HG02623 (cell line): ENCODE results near the gene LRRN2.
"Not testable (repeated sequence)": the region's sequence is repeated elsewhere in the genome, so short reads cannot be mapped to it uniquely, and the experiment has no call there.

ENCODE experiments used
- ATAC-seq: cut with Tn5 transposase; IDR thresholded peaks from one replicate; pipeline ENCODE4 v1.9.1; 2021; ENCODE audit warnings: moderate library complexity; ENCODE audit not compliant: unreplicated experiment

LRRN2 gene

GRCh38 chr1:204633665-204634064 is 51.9 kb downstream of the LRRN2 start:
- no peak for ATAC-seq

DNA sequence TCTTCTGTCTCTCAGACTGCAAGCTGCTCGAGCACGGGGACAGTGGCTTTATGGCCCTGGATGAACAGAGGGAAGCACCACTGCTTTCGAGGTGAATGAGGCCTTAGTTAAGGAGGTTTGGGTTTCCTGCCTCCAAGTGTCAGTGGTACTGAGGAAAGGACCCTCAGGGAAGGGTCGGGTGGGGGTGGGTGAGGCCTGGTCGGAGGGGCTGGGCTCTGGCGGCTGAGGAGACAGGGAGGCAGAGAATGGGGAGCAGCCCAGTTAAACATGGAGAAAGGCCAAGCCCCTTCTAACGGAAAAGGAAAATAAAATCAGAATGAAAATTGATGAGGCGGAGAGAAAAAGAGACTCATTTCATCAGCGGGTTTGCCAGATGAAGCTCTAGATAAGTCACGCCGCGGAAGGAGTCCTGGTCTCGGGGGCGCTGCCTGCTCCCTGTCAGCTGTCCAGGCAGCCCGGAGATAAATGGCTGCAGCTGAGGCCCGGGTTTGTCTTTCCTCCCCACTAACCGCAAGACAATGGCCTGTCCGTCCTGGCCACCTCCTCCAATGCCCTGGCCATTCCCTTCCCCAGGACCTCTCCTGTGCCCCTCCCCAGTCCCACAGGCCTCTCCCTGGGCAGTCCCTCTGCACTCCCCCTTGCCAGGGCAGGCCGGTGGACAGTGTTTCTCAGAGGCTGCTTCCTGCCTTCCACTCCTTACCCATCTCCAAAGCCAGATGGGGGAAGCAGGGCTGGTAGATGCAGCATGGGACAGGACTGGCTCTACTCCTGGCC is 55.2 kb downstream of the LRRN2 start:
- ATAC-seq = no peak

GRCh38 chr1:204629459-204629858 is 56.1 kb downstream of the LRRN2 start:
- ATAC-seq = not testable (repeated sequence)

DNA sequence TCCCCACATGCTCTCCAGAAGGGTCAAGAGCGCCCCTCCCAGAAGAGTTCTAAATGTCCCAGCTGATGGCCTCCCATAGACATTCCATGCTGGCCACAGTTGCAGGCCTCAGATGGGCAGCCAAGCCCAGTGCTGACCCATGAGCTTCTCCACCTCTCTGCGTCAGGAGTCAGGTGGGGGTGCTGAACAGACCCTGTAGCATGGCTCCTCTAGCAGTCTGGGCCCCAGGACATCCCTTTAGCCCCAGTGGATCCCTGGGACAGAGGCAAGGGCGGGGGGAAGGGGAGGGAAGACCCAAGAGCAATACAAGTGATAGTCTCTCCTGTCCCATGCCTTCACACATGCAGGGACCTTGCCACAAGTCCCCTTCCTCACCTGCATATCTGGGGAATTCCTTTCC is 56.7 kb downstream of the LRRN2 start:
- no peak for ATAC-seq

DNA sequence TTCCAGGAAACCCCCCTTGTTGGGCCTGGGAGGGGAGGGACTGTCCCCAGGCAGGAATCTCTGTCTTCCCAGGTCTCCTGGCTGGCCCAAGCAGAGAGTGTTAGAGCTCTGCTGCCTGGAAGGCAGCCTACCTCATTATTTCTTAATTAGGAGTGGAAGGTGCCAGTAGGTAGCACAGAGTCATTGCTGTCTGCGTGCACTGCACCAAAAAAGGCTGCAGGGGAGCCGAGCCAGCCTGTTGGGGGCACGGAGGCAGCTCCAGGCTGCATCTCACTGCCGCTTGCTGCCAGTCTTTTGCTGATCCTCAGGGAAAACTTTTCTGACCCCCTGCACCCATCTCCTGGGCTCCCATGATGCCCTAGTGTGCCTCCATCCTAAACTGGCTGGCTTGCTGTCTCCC is 58.1 kb downstream of the LRRN2 start:
- ATAC-seq = no peak

- ATAC-seq = no peak
Measured at GRCh38 chr1:204626381-204626780, 59.2 kb downstream of the LRRN2 start.

- ATAC-seq = no peak
Measured at GRCh38 chr1:204624631-204625216, 60.8 kb downstream of the LRRN2 start.

DNA sequence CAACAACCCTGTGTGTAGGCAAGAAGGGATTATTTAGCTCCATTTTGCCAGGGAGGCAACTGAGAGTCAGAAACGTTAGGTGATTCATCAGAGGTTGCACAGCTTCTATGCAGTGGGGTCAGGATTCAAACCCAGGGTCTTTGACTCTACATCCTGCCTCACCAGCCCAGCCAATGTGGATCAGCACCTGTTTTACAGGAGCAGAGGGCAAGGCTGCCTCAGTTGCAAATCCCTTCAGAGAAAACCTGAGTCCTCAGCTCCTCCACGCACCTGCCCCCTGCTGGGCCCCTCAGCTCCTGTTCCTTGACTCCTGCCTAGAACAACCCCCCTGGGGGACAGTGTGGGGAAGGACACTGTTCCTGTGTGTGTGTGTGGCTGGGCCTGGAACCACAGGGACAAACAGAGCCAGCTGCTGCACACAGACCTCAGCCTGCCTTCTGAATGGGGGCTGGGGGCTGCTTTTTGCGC is 61.6 kb downstream of the LRRN2 start:
- ATAC-seq = no peak

GRCh38 chr1:204623365-204623893 is 62.1 kb downstream of the LRRN2 start:
- no peak for ATAC-seq

GRCh38 chr1:204621996-204622395 is 63.5 kb downstream of the LRRN2 start:
- no peak for ATAC-seq

- no peak for ATAC-seq
Measured at GRCh38 chr1:204621396-204621795, 64.1 kb downstream of the LRRN2 start.

DNA sequence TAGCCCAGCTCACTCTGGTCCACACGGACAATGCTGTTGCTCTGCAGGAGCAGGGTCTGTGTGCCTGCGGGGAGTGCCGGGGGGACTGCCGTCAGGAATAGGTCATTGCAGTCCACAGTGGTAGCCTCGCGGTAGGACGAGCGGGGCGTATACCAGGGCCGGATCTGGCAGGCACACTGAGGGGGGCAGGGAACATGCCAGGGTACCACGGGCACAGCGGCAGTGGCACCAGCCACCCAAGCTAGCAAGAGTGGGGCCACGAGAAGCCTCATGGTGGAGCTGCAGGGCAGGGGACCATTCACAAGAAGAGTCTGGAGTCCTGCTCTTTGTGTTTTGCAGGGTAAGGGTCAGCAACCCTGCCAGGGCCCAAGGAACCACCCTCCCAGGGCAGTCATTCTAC is 65.8 kb downstream of the LRRN2 start:
- no peak for ATAC-seq

- no peak for ATAC-seq
Measured at GRCh38 chr1:204618148-204618760, 67.3 kb downstream of the LRRN2 start.

DNA sequence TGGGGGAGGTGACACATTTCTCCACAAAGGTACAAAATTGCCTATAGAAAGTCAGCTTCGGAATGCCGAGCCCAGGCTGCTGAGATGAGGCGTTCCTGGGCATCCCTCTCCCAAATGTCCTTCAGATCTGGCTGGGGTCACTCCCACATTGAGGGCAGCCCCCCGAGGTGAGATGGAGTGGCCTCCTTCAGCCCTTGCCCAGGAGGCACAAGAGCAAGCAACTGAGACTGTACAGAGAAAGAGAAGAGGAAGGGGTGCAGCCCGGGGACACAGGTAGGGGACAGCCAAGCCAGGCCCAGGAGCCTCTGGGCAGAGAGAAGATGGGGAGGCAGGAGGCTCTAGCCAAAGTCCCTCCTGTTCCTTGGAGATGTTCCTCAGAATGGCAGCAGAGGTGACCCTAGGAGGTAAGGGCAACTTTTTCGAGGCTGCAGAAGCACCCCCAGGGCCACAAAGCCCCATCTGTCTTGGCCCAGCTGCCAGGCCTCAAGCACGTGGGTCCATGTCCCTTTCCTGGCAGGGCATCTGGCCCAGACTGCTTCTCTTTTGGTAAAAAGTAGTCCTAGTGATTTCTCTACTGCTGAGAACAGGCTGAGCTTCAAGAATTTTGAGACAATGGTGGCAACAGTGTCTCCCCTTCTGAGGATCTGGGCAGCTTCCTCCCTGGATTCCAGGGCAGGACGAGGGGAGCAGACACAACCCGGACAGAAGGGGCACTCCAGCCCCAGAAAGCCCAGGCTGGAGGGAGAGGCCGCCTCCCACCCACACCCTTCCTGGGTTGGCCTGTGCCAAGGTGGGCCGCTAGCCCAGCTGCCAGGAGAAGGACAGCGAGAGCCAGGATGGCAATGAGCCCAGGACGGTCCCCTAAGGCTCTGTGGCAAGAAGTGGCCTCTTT is 68.0 kb downstream of the LRRN2 start:
- ATAC-seq = no peak

DNA sequence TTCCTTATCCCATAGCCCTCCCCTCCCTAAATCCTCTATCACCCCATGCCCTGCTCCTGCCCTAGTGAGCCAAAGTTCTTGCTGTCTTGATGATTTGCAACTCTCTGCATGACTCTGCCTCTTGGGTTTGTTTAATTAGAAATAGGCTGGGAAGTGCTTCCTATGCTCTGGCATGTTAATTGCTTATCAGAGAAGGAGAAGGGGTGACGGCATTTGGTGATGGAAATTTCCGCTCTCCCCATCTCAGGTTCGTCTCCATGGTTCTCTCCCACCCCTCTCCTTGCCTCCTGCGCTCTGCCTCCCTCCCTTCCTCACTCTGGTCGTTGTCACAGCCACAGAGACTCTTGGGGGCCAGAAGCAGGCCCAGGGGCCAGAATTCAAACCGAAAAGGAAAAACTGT is 68.9 kb downstream of the LRRN2 start:
- ATAC-seq = no peak

GRCh38 chr1:204615881-204616280 is 69.7 kb downstream of the LRRN2 start:
- no peak for ATAC-seq

DNA sequence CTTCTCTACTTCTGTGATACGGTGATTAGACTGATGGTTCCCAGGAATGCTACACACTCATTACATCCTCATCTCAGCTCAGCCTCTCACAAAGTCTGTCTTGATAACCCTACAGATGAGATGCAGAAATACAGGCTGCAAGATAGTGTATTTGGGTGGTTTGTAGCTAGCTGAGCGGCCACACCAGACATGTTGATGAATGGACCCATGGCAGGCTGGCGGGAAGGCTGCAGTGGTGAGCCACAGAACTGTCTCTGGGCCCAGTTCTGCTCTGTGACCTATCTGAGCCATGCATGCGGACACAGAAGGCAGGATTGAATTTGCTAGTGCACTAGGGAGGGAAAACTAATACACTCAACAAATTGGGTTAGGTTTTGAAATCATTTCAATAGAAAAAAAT is 71.9 kb downstream of the LRRN2 start:
- no peak for ATAC-seq

GRCh38 chr1:204612326-204612725 is 73.2 kb downstream of the LRRN2 start:
- ATAC-seq = no peak

GRCh38 chr1:204611036-204611435 is 74.5 kb downstream of the LRRN2 start:
- ATAC-seq = no peak

GRCh38 chr1:204607910-204608309 is 77.6 kb downstream of the LRRN2 start:
- ATAC-seq = no peak

GRCh38 chr1:204605791-204606190 is 79.7 kb downstream of the LRRN2 start:
- ATAC-seq = no peak
